Mesothelial cell of epicardium (in vitro differentiated cells): ENCODE measurements around the gene CILP. TPM values are rescaled to one million over a fixed set of nuclear protein-coding genes. Genes with fewer than 3 reads are reported as not detected.

Source experiments
- DNase-seq, 2 experiments: peaks; one replicate each; pipeline ENCODE4 v3.0.0; 2021; ENCODE audit warnings: low spot score in 2 of 2; ENCODE audit not compliant: unreplicated experiment in 2 of 2
- H3K27ac Mint-ChIP-seq: 2 replicates; pipeline ENCODE4 v1.8.0; 2021; ENCODE audit warnings: mixed read lengths
- H3K27me3 Mint-ChIP-seq: 2 replicates; pipeline ENCODE4 v1.8.0; 2021; ENCODE audit warnings: low read depth, mixed read lengths
- H3K36me3 Mint-ChIP-seq: 2 replicates; pipeline ENCODE4 v1.8.0; 2021; ENCODE audit warnings: mixed read lengths
- H3K4me1 Mint-ChIP-seq: 2 replicates; pipeline ENCODE4 v1.8.0; 2021; ENCODE audit warnings: mixed read lengths
- H3K4me3 Mint-ChIP-seq: 2 replicates; pipeline ENCODE4 v1.8.0; 2021; ENCODE audit warnings: mild to moderate bottlenecking, moderate library complexity, mixed read lengths
- H3K9me3 Mint-ChIP-seq: 2 replicates; pipeline ENCODE4 v1.8.0; 2021; ENCODE audit warnings: mixed read lengths
- CTCF ChIP-seq: fragments of 200-600 bp; sonication (generic); IDR thresholded peaks from one replicate; pipeline ENCODE4 v1.5.0; 2021; ENCODE audit warnings: antibody characterized with exemption; ENCODE audit not compliant: unreplicated experiment
- total RNA-seq: library from RNA; stranded (reverse); gene quantifications from 3 replicates; pipeline ENCODE4 v1.2.1, GENCODE V29; 2021

The CILP gene
- total RNA-seq, 1 donor from 2014 or later, result 1.3 TPM

GRCh38 chr15:65171428-65171827, 39.8 kb downstream of the CILP start:
- Mint-ChIP-seq H3K27me3 (no peaks in the 10 kb centered on the region), H3K4me3 (no peak overlapping the region), H3K4me1 (no peaks in the 10 kb centered on the region), H3K36me3 (peaks cover 34% of the 10 kb centered on the region), H3K9me3 (peaks cover 4% of the 10 kb centered on the region), H3K27ac (no peak overlapping the region)
- no peak for DNase-seq
- no peak for TF ChIP-seq CTCF

GRCh38 chr15:65165875-65166274, 45.4 kb downstream of the CILP start:
- TF ChIP-seq CTCF, result no peak
- no peak overlapping the region for H3K27ac Mint-ChIP-seq
- H3K9me3 Mint-ChIP-seq, result no peaks in the 10 kb centered on the region
- peaks cover 7% of the 10 kb centered on the region for H3K36me3 Mint-ChIP-seq
- no peak overlapping the region for H3K4me3 Mint-ChIP-seq
- no peaks in the 10 kb centered on the region for H3K4me1 Mint-ChIP-seq
- DNase-seq, result no peak
- no peaks in the 10 kb centered on the region for H3K27me3 Mint-ChIP-seq

GRCh38 chr15:65164139-65164538, 47.1 kb downstream of the CILP start:
- DNase-seq, result no peak
- H3K4me3 Mint-ChIP-seq, result no peak overlapping the region
- no peaks in the 10 kb centered on the region for H3K4me1 Mint-ChIP-seq
- TF ChIP-seq CTCF, result no peak
- H3K27ac Mint-ChIP-seq, result no peak overlapping the region
- no peaks in the 10 kb centered on the region for H3K9me3 Mint-ChIP-seq
- peaks cover 4% of the 10 kb centered on the region for H3K36me3 Mint-ChIP-seq
- H3K27me3 Mint-ChIP-seq, result no peaks in the 10 kb centered on the region

GRCh38 chr15:65163041-65163440, 48.2 kb downstream of the CILP start:
- H3K9me3 Mint-ChIP-seq, result no peaks in the 10 kb centered on the region
- H3K4me3 Mint-ChIP-seq, result no peak overlapping the region
- no peak for TF ChIP-seq CTCF
- no peaks in the 10 kb centered on the region for H3K27me3 Mint-ChIP-seq
- DNase-seq, result no peak
- H3K4me1 Mint-ChIP-seq, result no peaks in the 10 kb centered on the region
- H3K36me3 Mint-ChIP-seq, result peaks cover 4% of the 10 kb centered on the region
- no peak overlapping the region for H3K27ac Mint-ChIP-seq

- H3K9me3 Mint-ChIP-seq, result no peaks in the 10 kb centered on the region
- DNase-seq, result no peak
- H3K27me3 Mint-ChIP-seq, result no peaks in the 10 kb centered on the region
- peak overlapping the region; percentile 52 for H3K27ac Mint-ChIP-seq
- H3K4me1 Mint-ChIP-seq, result peaks cover 7% of the 10 kb centered on the region
- no peak for TF ChIP-seq CTCF
- no peak overlapping the region for H3K4me3 Mint-ChIP-seq
- peaks cover 19% of the 10 kb centered on the region for H3K36me3 Mint-ChIP-seq
Measured at GRCh38 chr15:65156692-65157091, 54.6 kb downstream of the CILP start.

GRCh38 chr15:65154720-65155119, 56.6 kb downstream of the CILP start:
- Mint-ChIP-seq H3K9me3 (no peaks in the 10 kb centered on the region), H3K27me3 (no peaks in the 10 kb centered on the region), H3K4me3 (no peak overlapping the region), H3K27ac (no peak overlapping the region), H3K4me1 (peaks cover 7% of the 10 kb centered on the region), H3K36me3 (peaks cover 22% of the 10 kb centered on the region)
- no peak for DNase-seq
- TF ChIP-seq CTCF, result no peak
